ENCODE measurements around the gene DOC2B. TPM values are rescaled to one million over a fixed set of nuclear protein-coding genes. Genes with fewer than 3 reads are reported as not detected.

DOC2B gene
- total and polyA plus RNA-seq, 3 donors from 2014 or later = 1.4 to 4.0 (median 1.9) TPM

DNA sequence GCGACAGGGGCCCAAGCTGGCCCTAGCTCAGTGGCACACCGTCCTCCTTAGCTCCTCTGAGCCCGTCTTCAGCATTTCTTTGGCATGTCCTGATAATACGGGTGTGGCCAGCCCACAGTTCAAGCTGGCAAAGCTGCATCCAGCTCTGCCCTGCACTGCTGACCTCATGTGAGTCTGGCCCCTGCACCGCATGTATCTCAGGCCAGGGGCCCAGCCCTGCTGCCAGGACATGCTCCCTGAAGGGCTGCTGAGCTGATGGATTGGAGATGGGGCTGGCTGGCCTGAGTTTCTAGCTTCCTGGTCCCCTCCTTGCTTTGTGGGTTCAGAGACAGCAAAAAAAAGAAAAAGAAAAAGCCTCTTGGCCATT, 2.4 kb downstream of the DOC2B start:
- intact Hi-C loops (cut with DNase I; ENCODE audit: low total_unique reads) = no loop called here
- 60 to 86% methylated on average over 1 to 5 of the region's 5 CpGs for WGBS, 2 donors
- Histone ChIP-seq H3K4me3 (no peak overlapping the region), H3K4me1 (no peaks in the 10 kb centered on the region), H3K27ac (no peak overlapping the region), H3K36me3 (ENCODE audit: low read depth, missing control alignments) (no peaks in the 10 kb centered on the region), H3K9me3 (no peaks in the 10 kb centered on the region), H3K27me3 (no peaks in the 10 kb centered on the region)
- DNase-seq = no peak
- TF ChIP-seq POLR2A (IDR thresholded peaks at IDR 0.05) = no peak
- TF ChIP-seq, protein P1, sequence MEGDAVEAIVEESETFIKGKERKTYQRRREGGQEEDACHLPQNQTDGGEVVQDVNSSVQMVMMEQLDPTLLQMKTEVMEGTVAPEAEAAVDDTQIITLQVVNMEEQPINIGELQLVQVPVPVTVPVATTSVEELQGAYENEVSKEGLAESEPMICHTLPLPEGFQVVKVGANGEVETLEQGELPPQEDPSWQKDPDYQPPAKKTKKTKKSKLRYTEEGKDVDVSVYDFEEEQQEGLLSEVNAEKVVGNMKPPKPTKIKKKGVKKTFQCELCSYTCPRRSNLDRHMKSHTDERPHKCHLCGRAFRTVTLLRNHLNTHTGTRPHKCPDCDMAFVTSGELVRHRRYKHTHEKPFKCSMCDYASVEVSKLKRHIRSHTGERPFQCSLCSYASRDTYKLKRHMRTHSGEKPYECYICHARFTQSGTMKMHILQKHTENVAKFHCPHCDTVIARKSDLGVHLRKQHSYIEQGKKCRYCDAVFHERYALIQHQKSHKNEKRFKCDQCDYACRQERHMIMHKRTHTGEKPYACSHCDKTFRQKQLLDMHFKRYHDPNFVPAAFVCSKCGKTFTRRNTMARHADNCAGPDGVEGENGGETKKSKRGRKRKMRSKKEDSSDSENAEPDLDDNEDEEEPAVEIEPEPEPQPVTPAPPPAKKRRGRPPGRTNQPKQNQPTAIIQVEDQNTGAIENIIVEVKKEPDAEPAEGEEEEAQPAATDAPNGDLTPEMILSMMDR (IDR thresholded peaks at IDR 0.05) = no peak

DNA sequence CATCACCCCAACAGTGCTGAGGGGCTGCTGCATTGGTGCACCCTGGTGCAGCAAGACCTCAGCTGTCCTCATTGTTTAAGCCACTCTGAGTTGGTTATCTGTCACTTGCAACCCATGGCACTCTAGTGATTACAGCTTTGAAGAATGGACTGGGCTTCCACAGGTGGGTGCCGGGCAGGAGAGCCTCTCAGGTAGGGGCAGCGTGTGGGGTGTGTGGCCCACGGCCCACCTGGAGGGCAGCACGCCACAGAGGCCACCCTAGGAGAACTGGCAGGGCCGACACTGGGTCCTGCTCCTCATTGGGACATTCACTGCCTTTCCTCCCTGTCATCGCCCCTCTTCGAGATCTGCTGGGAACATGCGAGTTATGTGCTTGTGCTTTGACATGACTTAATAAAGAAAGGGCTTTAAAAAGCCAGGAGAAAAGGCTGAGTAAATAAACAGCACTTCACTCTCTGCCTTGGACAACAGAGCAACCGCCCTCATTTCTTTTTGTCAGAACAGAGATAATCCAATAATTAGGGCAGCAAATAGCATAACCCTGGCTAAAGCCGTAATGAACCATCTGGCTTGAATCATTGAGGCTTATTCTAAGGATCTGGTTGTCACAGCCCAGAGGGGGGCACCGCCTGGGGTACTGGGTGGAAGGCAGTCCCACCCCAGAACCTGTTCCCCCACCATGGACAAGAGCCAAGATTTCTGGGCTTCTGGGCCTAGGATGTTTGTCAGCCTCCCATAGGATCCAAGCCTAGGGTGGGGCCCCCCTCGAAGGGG, 3.0 kb downstream of the DOC2B start:
- no peak for DNase-seq
- H3K9me3 ChIP-seq = no peaks in the 10 kb centered on the region
- no peak overlapping the region for H3K4me3 ChIP-seq
- no peak overlapping the region for H3K27ac ChIP-seq
- TF ChIP-seq POLR2A (IDR thresholded peaks at IDR 0.05) = no peak
- TF ChIP-seq, protein P1 (IDR thresholded peaks at IDR 0.05) = no peak
- intact Hi-C loops (cut with DNase I; ENCODE audit: low total_unique reads) = no loop called here
- 87 to 90% methylated on average over 7 to 12 of the region's 12 CpGs for WGBS, 2 donors
- no peaks in the 10 kb centered on the region for H3K27me3 ChIP-seq
- H3K36me3 ChIP-seq (ENCODE audit: low read depth, missing control alignments) = no peaks in the 10 kb centered on the region
- no peaks in the 10 kb centered on the region for H3K4me1 ChIP-seq

DNA sequence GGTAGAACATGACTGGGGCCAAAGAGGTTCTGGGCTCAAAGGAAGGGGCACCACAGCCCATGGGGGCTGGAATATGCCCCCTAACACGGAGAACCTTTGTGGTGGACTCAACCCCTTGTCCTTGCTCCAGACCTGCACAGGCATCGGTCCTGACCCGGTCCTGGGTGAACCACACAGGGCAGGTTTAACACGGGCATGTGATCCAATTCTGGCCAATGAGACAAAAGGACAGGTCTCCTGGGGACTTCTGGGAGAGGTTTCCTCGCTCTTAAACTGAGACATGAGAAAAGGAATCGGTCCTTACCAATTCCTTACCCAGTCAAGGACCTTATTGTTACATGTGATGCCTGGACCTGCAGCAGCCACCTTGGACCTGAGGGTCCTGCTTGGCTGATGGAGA, 3.7 kb downstream of the DOC2B start:
- Histone ChIP-seq H3K27ac (no peak overlapping the region), H3K4me3 (no peak overlapping the region), H3K27me3 (no peaks in the 10 kb centered on the region), H3K9me3 (no peaks in the 10 kb centered on the region), H3K36me3 (ENCODE audit: low read depth, missing control alignments) (no peaks in the 10 kb centered on the region), H3K4me1 (no peaks in the 10 kb centered on the region)
- WGBS, 2 donors = 91 to 94% methylated on average over 6 of the region's 6 CpGs
- no peak for TF ChIP-seq POLR2A (IDR thresholded peaks at IDR 0.05)
- TF ChIP-seq, protein P1 (IDR thresholded peaks at IDR 0.05) = no peak
- intact Hi-C loops (cut with DNase I; ENCODE audit: low total_unique reads) = no loop called here
- no peak for DNase-seq

DNA sequence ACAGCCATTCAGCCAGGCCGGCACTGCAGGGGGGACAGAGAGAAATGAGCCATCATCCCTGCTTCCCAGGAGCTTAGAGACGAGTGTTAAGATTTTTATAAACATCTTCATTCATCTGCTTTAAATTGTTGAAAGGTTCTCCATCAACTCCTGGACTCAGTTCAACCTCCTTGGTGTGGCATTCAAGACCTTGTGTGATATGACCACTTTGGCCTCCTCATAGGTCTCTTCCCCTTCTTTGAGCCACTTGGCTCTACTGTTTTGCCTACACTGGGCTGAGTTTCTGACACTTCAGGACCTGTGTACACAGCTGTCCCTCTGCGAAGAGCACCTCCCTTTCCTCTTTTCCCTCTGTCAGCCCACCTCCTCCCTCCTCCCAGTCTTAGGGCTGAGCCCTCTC, 4.3 kb downstream of the DOC2B start:
- 91 to 100% methylated on average over 3 of the region's 3 CpGs for WGBS, 2 donors
- Histone ChIP-seq H3K4me3 (no peak overlapping the region), H3K9me3 (no peaks in the 10 kb centered on the region), H3K27ac (no peak overlapping the region), H3K36me3 (ENCODE audit: low read depth, missing control alignments) (no peaks in the 10 kb centered on the region), H3K27me3 (no peaks in the 10 kb centered on the region), H3K4me1 (no peaks in the 10 kb centered on the region)
- TF ChIP-seq, protein P1 (IDR thresholded peaks at IDR 0.05) = no peak
- no peak for TF ChIP-seq POLR2A (IDR thresholded peaks at IDR 0.05)
- no peak for DNase-seq
- intact Hi-C loops (cut with DNase I; ENCODE audit: low total_unique reads) = no loop called here
